Renal pelvis (tissue), 4 donors: ENCODE measurements around the gene CDKN2AIP. TPM values are rescaled to one million over a fixed set of nuclear protein-coding genes. Genes with fewer than 3 reads are reported as not detected.
"Not testable (repeated sequence)": the region's sequence is repeated elsewhere in the genome, so short reads cannot be mapped to it uniquely, and the experiment has no call there.

Source experiments
- DNase-seq: peaks from one replicate; pipeline ENCODE4 v3.0.0-alpha.2; 2013
- polyA plus RNA-seq, 3 donors: library from polyadenylated mRNA; unstranded; fragments of 120-200 nt; gene quantifications; one replicate each; pipeline ENCODE4 v1.2.1, GENCODE V29; 2013; ENCODE audit not compliant: insufficient read length in 3 of 3

Gene CDKN2AIP
- polyA plus RNA-seq, 3 donors, result 33.7 to 35.0 (median 34.0) TPM

DNA sequence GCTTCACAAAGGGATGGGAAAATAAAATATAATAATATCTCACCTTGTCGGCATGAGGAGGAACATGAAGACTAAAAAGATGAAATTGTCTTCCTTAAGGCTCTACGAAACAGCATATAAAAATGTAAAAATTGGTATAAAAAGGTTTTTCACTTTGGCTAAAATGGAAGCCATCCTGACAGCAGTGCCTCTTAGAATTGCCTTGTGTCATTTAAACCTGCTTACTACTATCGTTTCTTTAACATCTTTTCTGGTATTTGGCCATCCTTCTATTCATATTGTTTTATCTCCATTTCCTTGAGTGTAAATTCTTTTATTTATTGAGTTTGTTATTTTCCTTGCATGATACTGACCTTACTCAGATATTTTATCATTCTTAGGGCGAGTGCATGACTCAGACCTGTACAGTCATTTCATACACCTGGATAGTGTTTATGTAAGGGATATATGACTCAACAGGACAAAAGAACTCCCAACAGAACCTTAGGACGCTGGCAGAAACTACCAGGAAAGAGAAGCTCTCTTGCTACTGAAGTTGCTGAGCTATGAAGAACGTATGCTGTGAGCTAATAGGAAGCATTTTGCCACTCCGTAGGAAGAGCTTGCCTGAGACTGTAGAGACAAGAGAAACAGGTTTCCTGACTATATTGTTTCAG is 5.8 kb upstream of the CDKN2AIP start:
- DNase-seq, result no peak

DNA sequence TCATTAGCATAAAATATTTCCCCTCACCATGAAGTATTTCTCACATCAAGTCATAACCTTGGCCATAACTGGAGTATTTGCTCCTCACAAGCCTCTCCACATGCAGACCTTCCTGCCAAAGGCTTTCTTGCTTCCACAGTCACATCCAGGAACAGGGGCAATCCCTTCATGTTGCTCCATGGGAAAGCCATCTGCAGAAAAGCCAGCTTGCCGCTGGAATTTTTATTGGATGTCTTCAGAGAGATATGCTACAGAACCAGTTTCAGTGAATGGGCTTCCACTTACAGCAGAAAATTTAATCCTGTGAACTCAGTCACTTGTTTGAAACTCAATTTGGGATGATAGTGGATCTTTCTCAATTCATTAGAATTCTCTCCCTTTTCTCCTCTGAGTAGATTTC is 3.2 kb upstream of the CDKN2AIP start:
- no peak for DNase-seq

DNA sequence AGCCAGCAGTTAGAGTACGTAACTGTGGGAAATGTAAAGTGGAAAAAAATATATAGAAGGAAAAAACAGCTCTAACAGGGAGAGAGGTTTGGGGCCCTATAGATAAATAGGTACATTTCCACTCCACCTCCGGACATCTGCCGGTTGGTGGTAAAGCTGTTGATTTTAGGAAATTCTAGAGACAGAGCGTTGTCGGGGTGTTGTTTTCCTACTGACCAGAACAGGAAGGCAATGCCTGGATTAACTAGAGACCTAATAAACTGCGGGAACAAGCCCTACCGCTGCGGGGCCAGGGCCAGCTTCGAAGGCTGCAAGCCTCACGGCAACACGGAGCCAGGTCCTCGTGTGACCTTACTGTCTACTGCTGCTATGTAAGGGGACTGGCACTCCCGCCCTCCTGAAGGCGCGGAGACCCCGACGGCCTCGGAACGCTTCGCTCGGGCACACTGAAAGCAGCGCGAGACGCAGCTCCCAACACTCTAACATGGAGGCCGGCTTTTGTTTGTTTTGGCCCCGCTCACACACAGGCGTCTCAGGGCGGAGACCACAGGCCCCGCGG is 702 bp upstream of the CDKN2AIP start:
- peak; percentile 79 for DNase-seq

DNA sequence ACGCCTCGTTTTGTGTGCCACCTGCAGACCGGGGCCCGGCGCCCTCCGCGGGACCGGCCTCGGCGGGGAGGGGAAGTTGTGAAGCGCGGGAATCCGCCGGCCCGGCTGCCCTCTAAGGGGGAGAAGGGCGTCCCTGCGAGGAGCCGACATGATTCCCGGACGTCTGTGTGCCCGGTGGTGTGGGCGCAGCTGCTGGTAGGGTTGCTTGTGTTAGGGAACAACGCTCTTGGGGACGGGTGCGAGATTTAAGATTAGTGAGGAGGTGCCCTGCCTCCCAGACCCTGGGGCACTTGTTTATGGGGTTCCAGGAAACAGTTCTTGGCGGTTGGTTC is 627 bp downstream of the CDKN2AIP start:
- no peak for DNase-seq

DNA sequence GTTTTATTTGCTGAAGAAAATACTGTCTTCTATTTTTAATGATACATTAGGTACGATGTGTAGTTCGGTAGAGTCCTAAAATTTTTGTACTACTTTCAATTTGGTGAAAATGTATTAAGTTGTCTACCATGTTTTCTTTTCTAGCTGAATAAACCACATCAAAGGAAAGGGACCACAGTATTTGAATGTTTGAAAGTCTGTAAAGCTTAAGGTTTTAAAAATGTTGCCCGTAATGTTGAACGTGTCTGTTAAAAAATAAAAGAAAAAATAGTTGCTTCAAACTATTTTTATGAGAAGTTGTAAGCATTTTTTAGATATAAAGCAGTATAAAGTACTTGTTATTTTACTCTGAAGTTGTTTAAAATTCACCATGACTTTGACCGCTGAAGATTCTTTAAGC is 3.2 kb downstream of the CDKN2AIP start:
- DNase-seq, result no peak

DNA sequence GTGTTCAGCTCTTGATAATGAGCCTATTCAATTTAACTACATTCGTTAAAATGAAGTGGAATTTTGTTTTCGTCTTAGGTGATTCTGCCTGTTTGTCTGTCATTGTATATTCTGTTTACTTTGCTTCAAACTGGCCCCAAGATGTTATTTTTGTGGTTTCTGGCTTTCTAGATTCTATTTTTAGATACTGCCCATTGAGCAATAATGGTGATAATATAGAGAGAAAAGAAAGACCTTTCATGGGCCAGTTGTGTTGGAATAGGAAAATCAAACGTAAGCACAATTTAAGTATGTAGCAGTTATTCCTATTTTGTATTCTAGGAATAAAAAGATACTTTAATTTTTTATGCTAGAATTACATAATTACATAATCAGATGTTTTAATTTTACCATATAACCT is 4.0 kb downstream of the CDKN2AIP start:
- DNase-seq, result no peak

DNA sequence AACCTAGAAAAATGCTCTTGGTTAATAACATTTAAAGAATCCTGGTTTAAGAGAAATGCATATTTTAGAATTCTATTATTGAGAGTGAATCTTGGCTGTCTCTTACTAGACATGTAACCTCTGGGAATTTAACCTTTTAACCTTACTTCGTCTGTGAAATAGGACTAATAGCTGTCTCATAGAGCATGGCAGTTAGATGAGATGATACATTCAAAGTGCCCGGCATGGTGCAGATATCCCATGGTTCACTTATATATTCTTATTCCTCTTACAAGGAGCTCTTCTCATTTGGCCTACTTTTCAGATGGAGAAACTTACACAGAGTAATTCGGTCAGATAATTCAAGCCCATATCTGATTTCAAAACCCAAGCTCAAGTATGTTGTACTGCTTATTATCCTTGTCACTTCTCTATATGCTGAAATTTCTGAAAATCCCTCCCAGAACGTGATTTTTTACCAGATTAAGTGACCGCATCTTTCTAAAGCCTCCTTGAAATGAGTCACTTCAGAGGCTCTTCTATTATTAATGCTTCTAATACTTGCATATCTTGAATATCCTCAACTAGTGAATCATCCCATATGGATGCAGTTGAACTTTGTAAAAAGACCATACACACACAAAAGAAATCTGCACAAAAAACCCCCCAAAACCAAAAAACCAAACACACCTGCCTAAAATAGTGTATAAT is 4.9 kb downstream of the CDKN2AIP start:
- no peak for DNase-seq

DNA sequence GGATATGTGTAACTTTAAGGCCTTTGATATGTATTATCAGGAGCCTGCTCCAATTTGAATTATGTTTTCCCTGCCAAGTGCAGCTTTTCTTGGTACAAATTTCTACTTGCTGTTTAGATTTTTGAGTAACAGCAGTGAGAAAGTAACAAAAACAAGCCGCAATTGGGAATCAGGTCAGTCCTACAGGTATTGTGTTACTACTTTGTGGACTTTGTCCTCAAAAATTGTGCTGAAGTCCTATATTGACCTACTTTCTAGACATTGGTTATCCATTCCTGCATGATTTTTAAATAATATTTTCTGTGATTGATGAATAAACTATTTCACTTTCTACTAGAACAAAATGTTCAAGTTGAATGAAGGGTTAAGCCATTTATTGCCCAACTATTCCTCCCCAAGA is 5.7 kb downstream of the CDKN2AIP start:
- DNase-seq, result no peak

DNA sequence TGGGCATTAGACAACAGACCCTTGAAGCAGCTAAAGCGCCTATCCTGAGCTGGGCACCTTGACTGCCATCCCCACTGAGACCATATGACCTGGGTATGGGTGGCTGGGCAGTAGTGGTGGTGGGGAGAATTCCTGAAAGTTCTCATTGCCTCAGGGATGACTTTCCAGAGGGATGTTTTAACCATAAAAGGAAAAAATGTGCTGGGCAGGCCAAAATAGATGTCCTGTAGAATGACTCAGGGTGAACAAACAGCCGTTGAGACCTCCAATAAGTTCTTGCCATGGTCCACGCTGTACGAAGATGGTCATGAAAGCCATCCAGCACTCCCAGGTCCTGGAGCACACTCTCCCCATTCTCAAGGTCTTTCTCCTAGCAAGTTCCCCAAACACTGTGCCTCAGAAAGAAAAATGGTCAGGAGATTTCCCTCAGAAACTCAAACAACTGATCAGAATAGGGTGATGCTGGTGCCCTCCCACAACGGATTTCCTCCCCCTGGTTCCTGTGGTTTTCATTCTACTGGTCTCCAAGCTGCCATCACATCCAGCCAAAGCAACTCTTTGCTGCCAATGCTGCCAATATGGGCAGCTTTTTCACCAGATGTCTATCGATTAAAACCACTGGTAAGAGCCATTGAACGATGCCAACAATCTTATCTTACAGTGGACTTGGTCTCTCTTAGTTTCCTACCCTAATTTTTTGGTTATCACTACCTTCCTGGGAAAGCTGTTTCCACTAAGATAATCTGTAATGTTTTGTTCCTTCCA is 11.2 kb downstream of the CDKN2AIP start:
- DNase-seq, result no peak

DNA sequence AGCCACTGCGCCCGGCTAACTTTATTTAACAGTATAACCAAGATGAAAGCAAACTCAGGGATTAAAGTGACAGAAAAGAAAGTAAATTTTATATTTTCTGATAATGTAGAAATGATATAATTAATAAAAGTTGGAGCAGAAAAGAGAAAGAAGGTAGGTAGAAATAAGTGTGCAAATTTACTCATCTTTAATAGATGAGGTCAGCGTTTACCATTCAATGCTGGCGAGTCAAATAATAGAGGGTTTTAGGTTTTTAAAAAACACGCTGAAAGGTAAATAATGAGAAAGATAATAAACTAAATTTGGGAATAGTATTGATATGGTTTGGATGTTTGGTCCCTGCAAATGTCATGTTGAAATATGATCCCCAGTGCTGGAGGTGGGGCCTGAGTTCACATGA is 13.6 kb downstream of the CDKN2AIP start:
- DNase-seq, result no peak

DNA sequence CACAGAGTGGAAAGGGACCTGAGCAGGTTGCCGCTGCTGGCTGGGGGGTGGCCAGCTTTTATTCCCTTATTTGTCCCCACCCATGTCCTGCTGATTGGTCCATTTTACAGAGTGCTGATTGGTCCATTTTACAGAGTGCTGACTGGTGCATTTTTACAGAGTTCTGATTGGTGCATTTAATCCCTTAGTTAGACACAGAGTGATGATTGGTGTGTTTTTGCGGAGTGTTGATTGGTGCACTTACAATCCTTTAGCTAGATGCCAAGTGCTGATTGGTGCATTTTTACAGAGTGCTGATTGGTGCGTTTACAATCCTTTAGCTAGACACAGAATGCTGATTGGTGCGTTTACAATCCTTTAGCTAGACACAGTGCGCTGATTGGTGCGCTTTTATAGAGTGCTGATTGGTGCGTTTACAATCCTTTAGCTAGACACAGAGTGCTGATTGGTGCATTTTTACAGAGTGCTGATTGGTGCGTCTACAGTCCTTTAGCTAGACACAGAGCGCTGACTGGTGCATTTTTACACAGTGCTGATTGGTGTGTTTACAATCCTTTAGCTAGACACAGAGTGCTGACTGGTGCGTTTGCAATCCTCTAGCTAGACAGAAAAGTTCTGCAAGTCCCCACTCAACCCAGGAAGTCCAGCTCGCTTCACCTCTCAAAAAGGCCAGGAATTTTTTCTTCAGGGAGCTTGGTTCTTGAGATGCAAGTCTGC is 19.6 kb downstream of the CDKN2AIP start:
- not testable (repeated sequence) for DNase-seq

DNA sequence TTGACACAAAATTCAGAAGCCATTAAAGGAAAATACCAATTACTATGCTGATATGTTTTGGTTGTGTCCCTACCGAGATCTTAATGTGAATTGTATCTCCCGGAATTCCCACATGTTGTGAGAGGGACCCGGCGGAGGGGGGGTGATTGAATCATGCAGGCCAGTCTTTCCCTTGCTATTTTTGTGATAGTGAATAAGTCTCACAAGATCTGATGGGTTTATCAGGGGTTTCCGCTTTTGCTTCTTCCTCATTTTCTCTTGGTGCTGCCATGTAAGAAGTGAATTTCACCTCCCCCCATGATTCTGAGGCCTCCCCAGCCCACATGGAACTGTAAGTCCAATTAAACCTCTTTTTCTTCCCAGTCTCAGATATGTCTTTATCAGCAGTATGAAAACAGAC is 21.4 kb downstream of the CDKN2AIP start:
- not testable (repeated sequence) for DNase-seq

DNA sequence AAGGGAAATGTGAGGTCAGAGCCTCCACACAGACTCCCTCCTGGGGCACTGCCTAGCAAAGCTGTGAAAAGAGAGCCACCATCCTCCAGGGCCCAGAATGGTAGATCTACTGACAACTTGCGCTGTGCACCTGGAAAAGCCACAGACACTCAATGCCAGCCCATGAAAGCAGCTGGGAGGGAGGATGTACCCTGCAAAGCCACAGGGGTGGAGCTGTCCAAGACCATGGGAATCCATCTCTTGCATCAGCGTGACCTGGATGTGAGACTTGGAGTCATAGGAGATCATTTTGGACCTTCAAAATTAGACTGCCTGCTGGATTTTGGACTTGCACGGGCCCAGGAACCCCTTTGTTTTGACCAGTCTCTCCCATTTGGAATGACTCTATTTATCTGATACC is 22.8 kb downstream of the CDKN2AIP start:
- no peak for DNase-seq

DNA sequence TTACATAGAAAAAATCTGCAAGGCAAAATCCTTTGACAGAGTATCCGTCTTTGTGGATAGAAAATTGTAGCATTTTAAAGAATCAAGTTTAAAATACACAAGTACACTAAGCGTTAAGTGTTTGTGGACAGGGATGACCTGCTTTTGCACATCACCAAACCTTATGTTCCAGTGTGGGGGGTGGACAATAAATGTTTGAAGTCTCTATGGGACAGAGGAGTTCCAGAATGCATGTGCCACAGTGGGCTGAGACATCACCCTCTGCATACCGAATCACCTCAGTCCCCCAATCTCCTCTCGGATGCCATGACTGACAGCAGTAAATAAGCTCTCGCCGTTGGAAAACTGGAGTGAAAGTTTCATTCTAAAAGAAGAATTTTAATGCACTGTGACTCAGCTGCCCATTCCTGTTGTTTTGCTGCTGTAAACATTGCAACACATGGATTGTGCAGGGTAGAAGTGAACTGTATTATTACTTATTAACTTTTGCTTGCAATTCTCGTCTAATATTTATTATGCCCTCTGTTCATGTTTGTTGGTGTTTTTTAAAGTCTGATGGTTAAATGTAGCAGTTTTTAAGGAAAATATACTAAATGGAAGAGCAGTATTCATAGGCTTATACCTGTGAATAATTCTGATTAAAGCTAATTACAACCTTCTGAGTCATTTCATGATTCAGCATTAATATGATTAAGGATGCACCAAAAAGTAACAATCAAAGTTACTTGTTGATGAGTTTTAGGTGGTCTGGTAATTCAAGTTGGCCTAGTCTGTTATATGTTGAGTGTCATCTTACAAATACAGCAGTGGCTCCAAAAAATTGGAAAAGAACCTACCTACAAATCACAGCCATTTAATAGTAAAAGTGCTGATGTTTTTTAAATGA is 24.0 kb downstream of the CDKN2AIP start:
- DNase-seq, result no peak

DNA sequence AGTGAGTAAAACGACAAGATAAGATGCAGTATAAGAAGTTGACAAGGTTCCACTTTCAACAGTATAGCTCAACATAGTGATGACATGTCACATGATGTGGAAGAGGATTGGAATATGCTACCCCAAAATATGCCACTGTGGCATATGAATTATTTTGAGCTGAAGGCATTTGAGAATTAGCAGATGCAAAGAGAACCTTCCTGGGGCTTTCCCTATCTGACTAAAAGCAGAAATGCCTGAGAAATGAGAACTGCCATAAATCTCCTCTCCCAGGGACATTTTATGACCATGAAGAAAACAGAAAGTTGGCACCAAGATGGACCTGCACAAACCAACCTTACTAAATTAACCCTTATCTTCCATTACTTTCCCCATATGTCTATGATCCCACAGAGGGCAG is 24.8 kb downstream of the CDKN2AIP start:
- no peak for DNase-seq

DNA sequence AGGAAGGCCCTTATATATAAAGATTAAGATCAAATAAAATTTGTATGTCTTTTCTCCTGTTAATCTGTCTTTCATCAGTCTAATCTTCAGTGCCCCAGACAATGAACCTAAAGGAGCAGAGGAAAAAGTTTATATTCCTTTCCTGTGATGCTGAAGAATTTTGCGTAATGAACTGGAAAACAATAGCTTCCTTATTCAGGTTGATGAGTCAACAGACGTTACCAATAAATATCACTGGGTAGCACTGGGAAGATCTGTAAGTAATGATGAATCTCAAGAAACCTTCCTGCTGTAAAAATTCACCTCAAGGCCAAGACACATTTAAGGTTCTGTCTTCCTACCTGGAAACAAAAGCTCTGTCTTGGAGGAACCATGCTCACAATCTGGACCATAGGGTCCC is 25.5 kb downstream of the CDKN2AIP start:
- no peak for DNase-seq

DNA sequence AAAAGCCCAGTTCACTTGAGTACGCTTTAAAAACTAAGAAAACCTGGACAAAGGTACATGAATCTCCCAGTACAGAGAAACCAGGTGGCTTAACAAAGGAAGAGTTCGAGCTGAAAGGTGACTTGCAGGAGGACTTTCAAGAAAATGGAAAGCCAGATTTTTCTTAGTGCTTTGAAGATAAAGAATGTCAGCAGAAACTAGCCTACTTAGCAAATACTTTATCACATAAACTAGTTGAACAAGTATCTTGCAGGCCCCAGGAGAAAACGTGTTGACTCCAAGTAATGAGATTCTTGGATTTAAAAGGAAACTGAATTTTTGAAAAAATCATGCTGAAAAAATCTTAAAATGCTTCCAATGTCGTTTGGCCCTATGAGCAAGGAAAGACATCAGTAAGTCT is 26.4 kb downstream of the CDKN2AIP start:
- no peak for DNase-seq

DNA sequence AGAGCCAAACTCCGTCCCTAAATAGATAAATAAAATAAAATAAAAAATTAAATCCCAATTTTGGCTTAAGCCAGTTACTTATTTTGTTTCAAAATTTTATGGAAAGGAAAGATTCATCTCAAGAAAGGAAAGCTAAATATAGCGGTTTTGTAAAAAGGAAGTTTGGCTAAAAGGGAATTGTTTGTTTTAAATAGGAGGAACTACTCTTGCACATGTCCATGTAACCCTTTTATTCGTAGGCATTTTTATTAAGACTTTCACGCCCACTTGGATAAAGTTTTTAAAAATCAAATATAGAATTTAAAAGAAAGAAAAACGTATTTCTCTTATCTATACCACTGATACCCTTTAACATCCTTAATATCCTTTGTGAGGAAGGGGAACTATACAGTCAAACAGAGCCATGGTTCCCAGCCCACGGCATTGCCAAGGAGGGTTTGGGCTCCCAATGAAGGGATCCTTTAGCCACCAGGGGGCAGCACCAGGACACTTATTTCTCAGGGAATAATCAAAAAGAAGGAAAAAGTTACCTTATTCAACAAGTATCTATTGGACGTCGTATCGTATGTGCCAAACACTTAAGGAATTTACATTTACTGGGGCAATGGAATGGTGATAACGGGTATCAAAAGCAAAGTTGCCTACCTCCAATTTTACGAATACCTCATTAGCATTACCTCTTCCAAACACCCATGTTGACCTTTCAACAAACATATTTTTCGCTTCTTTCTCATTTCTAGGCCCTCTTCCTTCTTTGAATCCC is 27.7 kb downstream of the CDKN2AIP start:
- DNase-seq, result peak; percentile 80

DNA sequence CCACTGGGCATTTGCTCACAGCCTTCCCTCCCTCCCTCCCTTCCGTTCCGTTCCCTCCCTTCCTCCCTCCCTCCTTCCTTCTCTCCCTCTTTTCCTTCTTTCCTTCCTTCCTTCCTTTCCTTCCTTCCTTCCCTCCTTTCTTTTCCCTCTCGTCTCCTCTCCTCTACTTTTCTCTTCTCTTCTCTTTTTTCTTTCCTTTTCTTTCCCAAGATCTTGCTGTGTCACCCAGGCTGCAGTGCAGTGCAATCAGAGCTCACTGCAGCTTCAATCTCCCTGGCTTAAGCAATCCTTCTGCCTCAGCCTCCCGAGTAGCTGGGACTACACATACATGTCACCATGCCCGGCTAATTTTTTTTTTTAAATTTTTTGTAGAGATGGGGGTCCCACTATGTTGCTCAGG is 33.7 kb downstream of the CDKN2AIP start:
- DNase-seq, result no peak

DNA sequence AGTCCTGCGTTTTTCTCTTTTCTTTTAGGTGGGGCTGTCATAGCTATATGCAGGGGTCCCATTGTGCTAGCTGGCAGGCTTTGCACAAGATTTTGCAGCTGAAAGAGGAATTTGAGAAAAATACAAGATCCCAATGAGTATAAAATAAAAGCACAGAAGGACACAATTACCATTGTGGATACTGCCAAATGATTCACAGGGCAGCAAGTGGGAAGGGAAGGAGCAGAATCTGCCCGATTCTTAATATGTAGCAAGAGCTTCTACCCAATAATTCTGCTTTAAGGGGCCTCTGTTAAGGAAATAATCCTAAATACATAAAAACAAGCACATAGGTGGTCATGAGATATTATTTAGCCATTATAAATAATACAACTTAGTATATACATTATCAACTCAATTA is 34.5 kb downstream of the CDKN2AIP start:
- DNase-seq, result no peak
